ENCODE data around the gene WDFY4. TPM values are rescaled to one million over a fixed set of nuclear protein-coding genes. Genes with fewer than 3 reads are reported as not detected.

Gene WDFY4
- total RNA-seq, 1 donor from 2014 or later: 0.25 TPM

GRCh38 chr10:48714088-48714487, 29.4 kb downstream of the WDFY4 start:
- no peak for FAIRE-seq

DNA sequence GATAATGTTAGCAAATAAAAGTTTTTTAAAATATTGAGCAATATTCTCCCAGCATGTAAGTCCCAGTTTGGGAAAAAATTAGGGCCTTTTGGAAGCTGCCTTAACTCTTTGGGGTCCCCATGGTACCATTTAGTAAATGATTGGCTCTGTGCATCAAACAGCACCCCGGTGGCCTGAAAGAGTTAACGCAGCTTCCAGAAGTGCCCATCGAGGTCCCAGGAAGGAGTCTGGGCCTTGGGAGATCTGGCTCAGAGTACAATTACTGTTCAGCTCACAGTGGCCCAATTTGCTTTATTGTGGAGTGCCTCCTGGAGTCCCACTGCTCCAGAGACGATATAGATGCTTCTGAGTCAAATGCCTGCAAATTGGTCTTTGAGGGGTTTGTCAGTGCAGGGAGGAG, 31.7 kb downstream of the WDFY4 start:
- FAIRE-seq (no peak), DNase-seq (ENCODE audit: low read depth) (no peak)
- H3K4me3 ChIP-seq (ENCODE audit: insufficient read depth, low read depth, low read length): no peak overlapping the region
- peaks cover 2% of the 10 kb centered on the region for H3K9me3 ChIP-seq (ENCODE audit: insufficient read depth, low read depth, low read length)
- no peak overlapping the region for H3K4me2 ChIP-seq (ENCODE audit: low read length)
- H3K79me2 ChIP-seq (ENCODE audit: insufficient read depth, low read length): no peaks in the 10 kb centered on the region
- H3K9ac ChIP-seq (ENCODE audit: low read length): no peak overlapping the region
- H3K27ac ChIP-seq (ENCODE audit: low read depth, low read length): no peak overlapping the region
- Mint-ChIP-seq H3K27ac (ENCODE audit: unreplicated experiment) (no peak overlapping the region), H3K9me3 (ENCODE audit: unreplicated experiment) (peaks cover 4% of the 10 kb centered on the region), H3K27me3 (ENCODE audit: low read depth, unreplicated experiment) (peaks cover 6% of the 10 kb centered on the region), H3K36me3 (ENCODE audit: low read depth, unreplicated experiment) (no peaks in the 10 kb centered on the region), H3K4me3 (ENCODE audit: unreplicated experiment) (no peak overlapping the region), H3K4me1 (ENCODE audit: low read depth, unreplicated experiment) (peaks cover 2% of the 10 kb centered on the region)
- H3K36me3 ChIP-seq (ENCODE audit: insufficient read depth, low read length): no peaks in the 10 kb centered on the region
- H2AFZ ChIP-seq (ENCODE audit: low read depth, low read length): no peak overlapping the region
- TF ChIP-seq EZH2 (IDR thresholded peaks at IDR 0.05; ENCODE audit: insufficient read depth, low read length): no peak
- TF ChIP-seq, protein P1, sequence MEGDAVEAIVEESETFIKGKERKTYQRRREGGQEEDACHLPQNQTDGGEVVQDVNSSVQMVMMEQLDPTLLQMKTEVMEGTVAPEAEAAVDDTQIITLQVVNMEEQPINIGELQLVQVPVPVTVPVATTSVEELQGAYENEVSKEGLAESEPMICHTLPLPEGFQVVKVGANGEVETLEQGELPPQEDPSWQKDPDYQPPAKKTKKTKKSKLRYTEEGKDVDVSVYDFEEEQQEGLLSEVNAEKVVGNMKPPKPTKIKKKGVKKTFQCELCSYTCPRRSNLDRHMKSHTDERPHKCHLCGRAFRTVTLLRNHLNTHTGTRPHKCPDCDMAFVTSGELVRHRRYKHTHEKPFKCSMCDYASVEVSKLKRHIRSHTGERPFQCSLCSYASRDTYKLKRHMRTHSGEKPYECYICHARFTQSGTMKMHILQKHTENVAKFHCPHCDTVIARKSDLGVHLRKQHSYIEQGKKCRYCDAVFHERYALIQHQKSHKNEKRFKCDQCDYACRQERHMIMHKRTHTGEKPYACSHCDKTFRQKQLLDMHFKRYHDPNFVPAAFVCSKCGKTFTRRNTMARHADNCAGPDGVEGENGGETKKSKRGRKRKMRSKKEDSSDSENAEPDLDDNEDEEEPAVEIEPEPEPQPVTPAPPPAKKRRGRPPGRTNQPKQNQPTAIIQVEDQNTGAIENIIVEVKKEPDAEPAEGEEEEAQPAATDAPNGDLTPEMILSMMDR (IDR thresholded peaks at IDR 0.05; ENCODE audit: insufficient read depth, low read depth, low read length): no peak
- H3K27me3 ChIP-seq (ENCODE audit: insufficient read depth, low read length): no peaks in the 10 kb centered on the region
- no peaks in the 10 kb centered on the region for H3K4me1 ChIP-seq (ENCODE audit: insufficient read depth, low read length)
- no peaks in the 10 kb centered on the region for H4K20me1 ChIP-seq (ENCODE audit: insufficient read depth, low read length)

More at GRCh38 chr10:48714088-48714487, 29.4 kb downstream of the WDFY4 start:
- no peak overlapping the region for H2AFZ ChIP-seq (ENCODE audit: low read depth, low read length)
- Mint-ChIP-seq H3K9me3 (ENCODE audit: unreplicated experiment) (peaks cover 4% of the 10 kb centered on the region), H3K4me1 (ENCODE audit: low read depth, unreplicated experiment) (peaks cover 4% of the 10 kb centered on the region), H3K4me3 (ENCODE audit: unreplicated experiment) (no peak overlapping the region), H3K36me3 (ENCODE audit: low read depth, unreplicated experiment) (no peaks in the 10 kb centered on the region), H3K27me3 (ENCODE audit: low read depth, unreplicated experiment) (peaks cover 2% of the 10 kb centered on the region), H3K27ac (ENCODE audit: unreplicated experiment) (no peak overlapping the region)
- H3K79me2 ChIP-seq (ENCODE audit: insufficient read depth, low read length): no peaks in the 10 kb centered on the region
- no peak for DNase-seq (ENCODE audit: low read depth)
- no peak overlapping the region for H3K4me3 ChIP-seq (ENCODE audit: insufficient read depth, low read depth, low read length)
- no peaks in the 10 kb centered on the region for H3K36me3 ChIP-seq (ENCODE audit: insufficient read depth, low read length)
- no peak overlapping the region for H3K9ac ChIP-seq (ENCODE audit: low read length)
- TF ChIP-seq, protein P1 (IDR thresholded peaks at IDR 0.05; ENCODE audit: insufficient read depth, low read depth, low read length): no peak
- no peak for TF ChIP-seq EZH2 (IDR thresholded peaks at IDR 0.05; ENCODE audit: insufficient read depth, low read length)
- H3K4me2 ChIP-seq (ENCODE audit: low read length): no peak overlapping the region
- peaks cover 2% of the 10 kb centered on the region for H3K27me3 ChIP-seq (ENCODE audit: insufficient read depth, low read length)
- peaks cover 2% of the 10 kb centered on the region for H3K9me3 ChIP-seq (ENCODE audit: insufficient read depth, low read depth, low read length)
- no peak overlapping the region for H3K27ac ChIP-seq (ENCODE audit: low read depth, low read length)
- H3K4me1 ChIP-seq (ENCODE audit: insufficient read depth, low read length): no peaks in the 10 kb centered on the region
- no peaks in the 10 kb centered on the region for H4K20me1 ChIP-seq (ENCODE audit: insufficient read depth, low read length)

DNA sequence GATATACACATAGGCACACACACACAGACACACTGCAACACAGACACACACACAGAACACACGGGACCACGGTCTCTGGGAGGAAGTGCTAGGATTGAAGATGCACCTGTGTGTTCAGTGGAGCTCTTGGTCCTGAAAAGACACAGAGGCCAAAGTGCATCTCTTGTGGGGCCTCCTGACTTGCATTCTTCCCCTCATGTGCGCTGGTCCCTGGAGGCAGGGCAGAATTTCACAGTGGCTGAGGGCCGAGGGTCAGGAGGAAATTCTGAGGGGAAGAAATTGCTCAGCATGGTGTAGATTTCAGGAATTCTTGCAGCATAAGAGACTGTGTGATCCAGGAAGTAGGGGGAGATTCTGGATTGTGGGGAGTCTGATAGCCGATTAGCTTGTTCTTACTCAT, 35.9 kb downstream of the WDFY4 start:
- Histone ChIP-seq H3K4me3 (ENCODE audit: insufficient read depth, low read depth, low read length) (no peak overlapping the region), H2AFZ (ENCODE audit: low read depth, low read length) (no peak overlapping the region), H3K27ac (ENCODE audit: low read depth, low read length) (no peak overlapping the region), H3K27me3 (ENCODE audit: insufficient read depth, low read length) (peaks cover 2% of the 10 kb centered on the region), H3K4me1 (ENCODE audit: insufficient read depth, low read length) (no peaks in the 10 kb centered on the region), H3K4me2 (ENCODE audit: low read length) (no peak overlapping the region), H4K20me1 (ENCODE audit: insufficient read depth, low read length) (no peaks in the 10 kb centered on the region), H3K36me3 (ENCODE audit: insufficient read depth, low read length) (no peaks in the 10 kb centered on the region), H3K9me3 (ENCODE audit: insufficient read depth, low read depth, low read length) (no peaks in the 10 kb centered on the region), H3K79me2 (ENCODE audit: insufficient read depth, low read length) (no peaks in the 10 kb centered on the region), H3K9ac (ENCODE audit: low read length) (no peak overlapping the region)
- H3K36me3 Mint-ChIP-seq (ENCODE audit: low read depth, unreplicated experiment): no peaks in the 10 kb centered on the region
- no peaks in the 10 kb centered on the region for H3K9me3 Mint-ChIP-seq (ENCODE audit: unreplicated experiment)
- H3K27me3 Mint-ChIP-seq (ENCODE audit: low read depth, unreplicated experiment): peaks cover 21% of the 10 kb centered on the region
- H3K27ac Mint-ChIP-seq (ENCODE audit: unreplicated experiment): no peak overlapping the region
- no peak overlapping the region for H3K4me3 Mint-ChIP-seq (ENCODE audit: unreplicated experiment)
- FAIRE-seq (no peak), DNase-seq (ENCODE audit: low read depth) (no peak)
- TF ChIP-seq, protein P1 (IDR thresholded peaks at IDR 0.05; ENCODE audit: insufficient read depth, low read depth, low read length): no peak
- TF ChIP-seq EZH2 (IDR thresholded peaks at IDR 0.05; ENCODE audit: insufficient read depth, low read length): no peak
- H3K4me1 Mint-ChIP-seq (ENCODE audit: low read depth, unreplicated experiment): no peaks in the 10 kb centered on the region

Data from astrocyte (in vitro differentiated cells and primary cell).